Progenitor cell of endocrine pancreas (in vitro differentiated cells): ENCODE data around the gene SCYGR6. TPM values are rescaled to one million over a fixed set of nuclear protein-coding genes. Genes with fewer than 3 reads are reported as not detected.
"Not testable (repeated sequence)": the region's sequence is repeated elsewhere in the genome, so short reads cannot be mapped to it uniquely, and the experiment has no call there.

Source experiments
- DNase-seq: peaks from one replicate; pipeline ENCODE4 v3.0.0; 2021; ENCODE audit warnings: low spot score; ENCODE audit not compliant: unreplicated experiment
- H3K27ac Mint-ChIP-seq: 2 replicates; pipeline ENCODE4 v1.8.0; 2021; ENCODE audit warnings: mild to moderate bottlenecking, moderate library complexity, mixed read lengths
- H3K27me3 Mint-ChIP-seq: 2 replicates; pipeline ENCODE4 v1.8.0; 2021; ENCODE audit warnings: mixed read lengths
- H3K36me3 Mint-ChIP-seq: 2 replicates; pipeline ENCODE4 v1.8.0; 2022; ENCODE audit warnings: mixed read lengths; ENCODE audit not compliant: insufficient read depth
- H3K4me1 Mint-ChIP-seq: 2 replicates; pipeline ENCODE4 v1.8.0; 2021; ENCODE audit warnings: low read depth, mixed read lengths
- H3K4me3 Mint-ChIP-seq: 2 replicates; pipeline ENCODE4 v1.8.0; 2021; ENCODE audit warnings: low read depth, mild to moderate bottlenecking, moderate library complexity, mixed read lengths
- H3K9me3 Mint-ChIP-seq: 2 replicates; pipeline ENCODE4 v1.8.0; 2021; ENCODE audit warnings: low read depth, mixed read lengths
- CTCF ChIP-seq: fragments of 200-600 bp; sonication (generic); IDR thresholded peaks from one replicate; pipeline ENCODE4 v1.5.0; 2021; ENCODE audit warnings: antibody characterized with exemption, mild to moderate bottlenecking; ENCODE audit not compliant: unreplicated experiment
- total RNA-seq: library from RNA; stranded (reverse); gene quantifications from 2 replicates; pipeline ENCODE4 v1.2.1, GENCODE V29; 2021

Gene SCYGR6
- total RNA-seq, 1 donor from 2014 or later = not detected

GRCh38 chr2:227748079-227748478 lies 23.5 kb upstream of the SCYGR6 start:
- Mint-ChIP-seq H3K36me3 (peaks cover under 1% of the 10 kb centered on the region), H3K27ac (peak overlapping the region; percentile 8), H3K27me3 (no peaks in the 10 kb centered on the region), H3K4me3 (no peak overlapping the region), H3K4me1 (peaks cover 1% of the 10 kb centered on the region), H3K9me3 (peaks cover 1% of the 10 kb centered on the region)
- TF ChIP-seq CTCF = peak; percentile 62
- no peak for DNase-seq

GRCh38 chr2:227745594-227745993 lies 21.0 kb upstream of the SCYGR6 start, which contains the start of gene SCYGR8:
Gene SCYGR8 (plus strand): TSS chr2:227745894. CDS start chr2:227745894, 0 bp downstream.
- peaks cover 1% of the 10 kb centered on the region for H3K4me1 Mint-ChIP-seq
- H3K9me3 Mint-ChIP-seq = no peaks in the 10 kb centered on the region
- H3K27ac Mint-ChIP-seq = no peak within 1 kb of the TSS
- H3K27me3 Mint-ChIP-seq = no peaks in the 10 kb centered on the region
- H3K36me3 Mint-ChIP-seq = no peaks in the 10 kb centered on the region
- no peak for TF ChIP-seq CTCF
- DNase-seq = no peak
- H3K4me3 Mint-ChIP-seq = no peak within 1 kb of the TSS

DNA sequence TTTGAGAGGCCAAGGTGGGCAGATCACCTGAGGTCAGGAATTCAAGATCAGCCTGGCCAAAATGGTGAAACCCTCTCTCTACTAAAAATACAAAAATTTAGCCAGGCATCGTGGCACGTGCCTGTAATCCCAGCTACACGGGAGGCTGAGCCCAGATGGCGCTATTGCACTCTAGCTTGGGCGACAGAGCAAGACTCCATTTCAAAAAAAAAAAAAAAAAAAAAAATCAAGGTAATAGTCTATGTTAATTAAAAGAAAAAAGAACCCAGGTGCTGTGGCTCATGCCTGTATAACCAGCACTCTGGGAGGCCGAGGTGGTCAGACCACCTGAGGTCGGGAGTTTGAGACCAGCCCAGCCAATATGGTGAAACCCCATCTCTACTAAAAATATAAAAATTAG lies 16.1 kb upstream of the SCYGR6 start:
- not testable (repeated sequence) for H3K9me3 Mint-ChIP-seq, H3K4me3 Mint-ChIP-seq, H3K27ac Mint-ChIP-seq, H3K4me1 Mint-ChIP-seq, H3K36me3 Mint-ChIP-seq, DNase-seq, H3K27me3 Mint-ChIP-seq

DNA sequence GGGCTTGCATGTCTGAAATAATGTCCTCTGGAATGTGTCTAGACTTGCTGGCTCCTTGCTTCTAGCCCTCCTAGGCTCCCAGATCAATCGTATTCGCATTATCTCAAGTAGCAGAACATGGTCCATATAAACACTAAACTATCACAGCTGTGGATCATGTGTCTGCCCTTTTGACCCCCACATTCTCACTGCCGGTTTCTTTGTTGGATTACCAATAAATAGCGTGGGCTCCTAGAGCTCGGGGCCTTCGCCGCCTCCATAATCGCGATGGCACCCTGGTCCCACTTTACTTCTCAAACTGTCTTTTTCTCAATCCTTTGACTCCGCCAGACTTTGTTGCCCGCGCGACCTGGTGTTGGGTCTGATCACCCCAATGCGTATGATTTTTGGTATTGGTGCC lies 14.8 kb upstream of the SCYGR6 start:
- Mint-ChIP-seq H3K9me3 (no peaks in the 10 kb centered on the region), H3K27ac (peak overlapping the region; percentile 21)

GRCh38 chr2:227728035-227728434 lies 3.5 kb upstream of the SCYGR6 start, which contains the start of gene SCYGR7:
Gene SCYGR7 (plus strand): TSS chr2:227728335. CDS start chr2:227728335, 0 bp downstream.
- no peak within 1 kb of the TSS for H3K4me3 Mint-ChIP-seq
- no peak within 1 kb of the TSS for H3K27ac Mint-ChIP-seq
- H3K4me1 Mint-ChIP-seq = peaks cover 7% of the 10 kb centered on the region
- no peaks in the 10 kb centered on the region for H3K27me3 Mint-ChIP-seq
- no peak for TF ChIP-seq CTCF
- H3K9me3 Mint-ChIP-seq = no peaks in the 10 kb centered on the region
- no peaks in the 10 kb centered on the region for H3K36me3 Mint-ChIP-seq
- DNase-seq = no peak

More for the DNA sequence above, 14.8 kb upstream of the SCYGR6 start:
- H3K27me3 Mint-ChIP-seq = no peaks in the 10 kb centered on the region
- TF ChIP-seq CTCF = no peak
- DNase-seq = no peak
- H3K36me3 Mint-ChIP-seq = no peaks in the 10 kb centered on the region
- H3K4me3 Mint-ChIP-seq = no peak overlapping the region
- peaks cover 4% of the 10 kb centered on the region for H3K4me1 Mint-ChIP-seq

DNA sequence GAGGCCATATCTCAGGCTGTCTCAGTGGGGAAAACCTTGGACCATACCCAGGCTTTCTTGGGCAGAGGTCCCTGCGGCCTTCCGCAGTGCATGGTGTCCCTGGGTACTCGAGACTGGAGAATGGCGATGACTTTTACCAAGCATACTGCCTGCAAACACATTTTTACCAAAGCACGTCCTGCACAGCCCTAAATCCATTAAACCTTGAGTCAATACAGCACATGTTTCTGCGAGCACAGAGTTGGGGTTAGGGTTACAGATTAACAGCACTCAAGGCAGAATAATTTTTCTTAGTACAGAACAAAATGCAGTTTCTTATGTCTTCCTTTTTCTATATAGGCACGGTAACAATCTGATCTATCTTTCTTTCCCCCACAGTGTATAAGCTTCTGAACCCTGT lies 1.7 kb downstream of the SCYGR6 start:
- H3K36me3 Mint-ChIP-seq, H3K27me3 Mint-ChIP-seq, H3K9me3 Mint-ChIP-seq, DNase-seq: not testable (repeated sequence)
- Mint-ChIP-seq H3K4me3 (peak overlapping the region; percentile 45), H3K27ac (peak overlapping the region; percentile 84), H3K4me1 (peaks cover 27% of the 10 kb centered on the region)
